HG03060 (cell line): ENCODE measurements around the gene GALNT5.
"Not testable (repeated sequence)": the region's sequence is repeated elsewhere in the genome, so short reads cannot be mapped to it uniquely, and the experiment has no call there.

Source experiments
- ATAC-seq: cut with Tn5 transposase; IDR thresholded peaks from one replicate; pipeline ENCODE4 v1.9.1; 2021; ENCODE audit warnings: low read depth, moderate number of reproducible peaks; ENCODE audit not compliant: unreplicated experiment

The GALNT5 gene

GRCh38 chr2:157324331-157324843 lies 66.9 kb downstream of the GALNT5 start:
- no peak for ATAC-seq

- no peak for ATAC-seq
Observed at GRCh38 chr2:157325786-157326185, 68.3 kb downstream of the GALNT5 start, which contains the start of gene ERMN. Gene ERMN (minus strand): TSS chr2:157325824. CDS start chr2:157325642, 182 bp downstream.

GRCh38 chr2:157326698-157327097 lies 69.2 kb downstream of the GALNT5 start:
- no peak for ATAC-seq

GRCh38 chr2:157327200-157327599 lies 69.7 kb downstream of the GALNT5 start:
- peak; percentile 25 for ATAC-seq

- ATAC-seq: peak; percentile 89
Observed at GRCh38 chr2:157327621-157328500, 70.4 kb downstream of the GALNT5 start.

GRCh38 chr2:157329524-157329923 lies 72.0 kb downstream of the GALNT5 start:
- ATAC-seq: no peak

- ATAC-seq: no peak
Observed at GRCh38 chr2:157333304-157334047, 76.0 kb downstream of the GALNT5 start.

GRCh38 chr2:157334335-157334734 lies 76.8 kb downstream of the GALNT5 start:
- no peak for ATAC-seq

GRCh38 chr2:157334797-157335196 lies 77.3 kb downstream of the GALNT5 start:
- ATAC-seq: no peak

GRCh38 chr2:157336137-157337010 lies 78.9 kb downstream of the GALNT5 start:
- no peak for ATAC-seq

- no peak for ATAC-seq
Observed at GRCh38 chr2:157337978-157338377, 80.5 kb downstream of the GALNT5 start.

- no peak for ATAC-seq
Observed at GRCh38 chr2:157339965-157340655, 82.6 kb downstream of the GALNT5 start.

GRCh38 chr2:157341381-157341780 lies 83.9 kb downstream of the GALNT5 start:
- ATAC-seq: not testable (repeated sequence)

- no peak for ATAC-seq
Observed at GRCh38 chr2:157345647-157346389, 88.3 kb downstream of the GALNT5 start.

GRCh38 chr2:157348291-157348921 lies 90.9 kb downstream of the GALNT5 start:
- ATAC-seq: no peak

GRCh38 chr2:157349949-157350515 lies 92.5 kb downstream of the GALNT5 start:
- ATAC-seq: no peak

GRCh38 chr2:157355618-157356017 lies 98.1 kb downstream of the GALNT5 start:
- no peak for ATAC-seq

- ATAC-seq: no peak
Observed at GRCh38 chr2:157359628-157360027, 102.1 kb downstream of the GALNT5 start.
